Astrocyte of the spinal cord (primary cell): Measurements from ENCODE around the gene C16orf86.

Experiments
- DNase-seq: peaks from one replicate; pipeline ENCODE4 v3.0.0; 2011; ENCODE audit warnings: low read depth, low spot score
- H3K4me3 ChIP-seq: 2 replicates; pipeline ENCODE4 v1.5.1; 2011; ENCODE audit warnings: low read depth, mild to moderate bottlenecking, low read length, moderate library complexity
- CTCF ChIP-seq: IDR thresholded peaks from 2 replicates; pipeline ENCODE4 v1.5.1; 2012; ENCODE audit warnings: low read depth, mild to moderate bottlenecking, low read length, inconsistent platforms
- in situ Hi-C: cut with HindIII; loops from 2 replicates; pipeline ENCODE4 v1.10.0; 2017; ENCODE audit warnings: low sequenced_read_pairs

The C16orf86 gene

GRCh38 chr16:67644038-67644437 is 22.6 kb upstream of the C16orf86 start:
- no peak for DNase-seq
- H3K4me3 ChIP-seq: no peak overlapping the region
- in situ Hi-C loops: no loop called here
- TF ChIP-seq CTCF: no peak

DNA sequence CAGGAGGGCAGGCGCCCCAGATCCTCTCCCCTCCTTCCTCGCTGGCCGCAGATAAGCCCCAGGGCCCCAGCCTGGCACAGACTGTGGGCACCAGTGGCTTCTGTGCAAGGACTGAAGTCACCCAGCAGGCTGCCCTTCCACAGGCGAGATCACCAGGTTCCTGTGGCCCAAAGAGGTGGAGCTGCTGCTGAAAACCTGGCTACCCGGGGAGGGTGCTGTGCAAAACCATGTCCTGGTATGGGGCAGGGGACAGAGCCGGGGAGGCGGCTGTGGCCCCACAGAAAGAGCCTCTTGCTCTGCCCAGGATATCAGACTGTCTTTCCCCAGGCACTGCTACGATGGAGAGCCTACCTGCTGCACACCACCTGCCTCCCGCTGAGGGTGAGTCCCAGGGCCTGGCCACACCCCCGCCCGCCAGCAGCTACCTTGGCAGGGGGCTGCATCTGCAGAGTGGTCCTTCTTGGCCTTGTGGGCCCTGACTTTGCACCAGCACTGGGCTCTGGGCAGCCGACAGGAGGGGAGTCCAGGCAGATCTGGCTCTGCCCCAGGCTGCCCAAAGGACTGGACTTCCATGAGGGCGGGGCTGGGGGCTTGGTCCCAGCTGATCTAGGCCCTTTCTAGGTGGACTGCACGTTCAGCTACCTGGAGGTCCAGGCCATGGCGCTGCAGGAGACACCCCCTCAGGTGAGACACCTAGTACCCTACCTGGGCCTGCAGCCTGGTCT is 21.1 kb upstream of the C16orf86 start:
- TF ChIP-seq CTCF: no peak
- no peak for DNase-seq
- no peak overlapping the region for H3K4me3 ChIP-seq
- in situ Hi-C loops: no loop called here

DNA sequence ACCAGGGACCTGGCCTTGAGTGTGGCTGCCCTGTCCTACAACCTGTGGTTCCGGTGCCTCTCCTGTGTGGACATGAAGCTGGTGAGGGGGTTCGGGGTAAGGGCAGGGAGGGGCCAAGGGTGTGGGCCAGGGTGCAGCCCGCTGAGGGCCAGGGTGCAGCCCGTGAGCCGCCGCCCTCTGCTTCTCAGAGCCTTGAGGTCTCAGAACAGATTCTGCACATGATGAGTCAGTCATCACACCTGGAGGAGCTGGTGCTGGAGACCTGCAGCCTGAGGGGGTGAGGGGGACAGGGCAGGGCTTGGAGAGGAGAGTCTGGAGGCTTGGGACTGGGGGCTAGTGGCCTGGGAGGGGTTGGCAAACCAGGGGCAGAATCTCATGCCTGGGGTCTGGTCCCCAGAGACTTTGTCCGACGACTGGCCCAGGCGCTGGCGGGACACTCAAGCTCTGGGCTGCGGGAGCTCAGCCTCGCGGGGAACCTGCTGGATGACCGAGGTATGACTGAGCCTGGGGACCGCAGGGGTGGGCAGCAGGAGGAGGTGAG is 19.4 kb upstream of the C16orf86 start:
- H3K4me3 ChIP-seq: no peak overlapping the region
- in situ Hi-C loops: no loop called here

GRCh38 chr16:67647681-67648080 is 18.9 kb upstream of the C16orf86 start:
- TF ChIP-seq CTCF: no peak
- no peak overlapping the region for H3K4me3 ChIP-seq
- DNase-seq: no peak
- in situ Hi-C loops: no loop called here

More for the DNA sequence above, 19.4 kb upstream of the C16orf86 start:
- no peak for DNase-seq
- TF ChIP-seq CTCF: no peak

GRCh38 chr16:67648088-67648763 is 18.4 kb upstream of the C16orf86 start:
- H3K4me3 ChIP-seq: no peak overlapping the region
- TF ChIP-seq CTCF: no peak
- in situ Hi-C loops: no loop called here
- no peak for DNase-seq

DNA sequence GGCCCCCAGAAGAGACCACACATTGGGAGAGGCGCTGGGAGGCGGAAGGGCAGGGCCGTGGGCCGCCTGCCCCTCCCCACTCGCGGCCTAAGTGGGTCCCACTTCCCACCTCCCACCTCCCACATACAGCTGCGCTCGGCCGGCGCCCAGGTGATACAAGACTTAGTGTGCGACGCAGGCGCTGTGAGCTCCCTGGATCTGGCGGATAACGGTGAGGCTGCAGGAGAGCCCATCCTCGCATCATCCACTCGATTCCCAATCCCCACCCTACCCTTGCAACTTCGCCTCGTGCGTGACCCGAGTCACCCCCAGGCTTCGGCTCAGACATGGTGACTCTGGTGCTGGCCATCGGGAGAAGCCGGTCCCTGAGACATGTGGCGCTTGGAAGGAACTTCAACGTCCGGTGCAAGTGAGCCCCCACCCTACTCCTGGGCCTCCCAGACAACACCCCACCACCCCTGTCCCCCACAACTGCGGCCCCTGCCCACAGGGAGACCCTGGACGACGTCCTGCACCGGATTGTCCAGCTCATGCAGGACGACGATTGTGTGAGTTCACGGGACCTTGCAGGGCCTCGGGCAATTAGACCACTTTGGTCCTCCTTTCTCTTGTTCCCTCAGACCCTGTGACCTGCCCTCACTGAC is 17.7 kb upstream of the C16orf86 start:
- TF ChIP-seq CTCF: no peak
- no peak overlapping the region for H3K4me3 ChIP-seq

More for the DNA sequence above, 17.7 kb upstream of the C16orf86 start:
- no peak for DNase-seq
- in situ Hi-C loops: no loop called here
